Testis (tissue), 3 donors: ENCODE results near the gene ARSD. TPM values are rescaled to one million over a fixed set of nuclear protein-coding genes. Genes with fewer than 3 reads are reported as not detected.
A peak's percentile ranks its signal among the peaks of the same experiment; 100 is the strongest.
"Not testable (repeated sequence)": the region's sequence is repeated elsewhere in the genome, so short reads cannot be mapped to it uniquely, and the experiment has no call there.

Experiments used
- DNase-seq: peaks from one replicate; pipeline ENCODE4 v3.0.0-alpha.2; 2019
- H3K27ac ChIP-seq, 2 donors: fragments of 200-600 bp; sonication (generic); one replicate each; pipeline ENCODE4 v1.5.1; 2019
- H3K27me3 ChIP-seq: fragments of 200-600 bp; sonication (generic); one replicate; pipeline ENCODE4 v1.5.1; 2019
- H3K36me3 ChIP-seq: fragments of 200-600 bp; sonication (generic); one replicate; pipeline ENCODE4 v1.5.1; 2017; ENCODE audit warnings: low read depth; ENCODE audit errors: missing control alignments
- H3K4me1 ChIP-seq: fragments of 200-600 bp; sonication (generic); one replicate; pipeline ENCODE4 v1.5.1; 2019
- H3K4me3 ChIP-seq, 2 donors: fragments of 200-600 bp; sonication (generic); one replicate each; pipeline ENCODE4 v1.5.1; 2017 to 2019
- H3K9me3 ChIP-seq: fragments of 200-600 bp; sonication (generic); one replicate; pipeline ENCODE4 v1.5.1; 2017
- POLR2A ChIP-seq: fragments of 450-650 bp; IDR thresholded peaks from one replicate; pipeline ENCODE4 v1.6.1; 2017; ENCODE audit warnings: antibody characterized with exemption, mild to moderate bottlenecking, moderate library complexity
- WGBS, 2 donors: methylation state at CpG; one replicate each; pipeline ENCODE4 v1.1.5; 2018; 5-methylcytosine and 5-hydroxymethylcytosine counted together
- intact Hi-C: fragments of 100-400 bp; cut with DNase I; formaldehyde crosslinking; loops from one replicate; pipeline ENCODE4 v1.15.1; 2023; ENCODE audit warnings: low total_unique reads
- polyA plus RNA-seq: library from polyadenylated mRNA; stranded (reverse); fragments of 350-450 nt; fragmentation: Illumina TruSeq; extraction: RNeasy Lipid Tissue Mini Kit (QIAGEN cat#74804); gene quantifications from one replicate; pipeline ENCODE4 v1.2.3, GENCODE V29; 2014; ENCODE audit warnings: low read depth, low replicate concordance; ENCODE audit not compliant: insufficient read depth
- total RNA-seq, 2 donors: library from RNA; depleted of rRNA; stranded (reverse); fragments of >200 nt; gene quantifications; one replicate each; pipeline ENCODE4 v1.2.3, GENCODE V29; 2016
- TF ChIP-seq, protein P1 (sequence below), 3 experiments: fragments of 450-650 bp in 2 of 3; fragments of 200-600 bp in 1 of 3; sonication (generic) in 1 of 3; IDR thresholded peaks; one replicate each; pipeline ENCODE4 v1.5.1; 2016 to 2019; ENCODE audit warnings: antibody characterized with exemption in 3 of 3, mild to moderate bottlenecking in 2 of 3, moderate library complexity in 1 of 3

ARSD gene
- total and polyA plus RNA-seq, 3 donors from 2014 or later, result 14.6 to 37.0 (median 25.4) TPM

DNA sequence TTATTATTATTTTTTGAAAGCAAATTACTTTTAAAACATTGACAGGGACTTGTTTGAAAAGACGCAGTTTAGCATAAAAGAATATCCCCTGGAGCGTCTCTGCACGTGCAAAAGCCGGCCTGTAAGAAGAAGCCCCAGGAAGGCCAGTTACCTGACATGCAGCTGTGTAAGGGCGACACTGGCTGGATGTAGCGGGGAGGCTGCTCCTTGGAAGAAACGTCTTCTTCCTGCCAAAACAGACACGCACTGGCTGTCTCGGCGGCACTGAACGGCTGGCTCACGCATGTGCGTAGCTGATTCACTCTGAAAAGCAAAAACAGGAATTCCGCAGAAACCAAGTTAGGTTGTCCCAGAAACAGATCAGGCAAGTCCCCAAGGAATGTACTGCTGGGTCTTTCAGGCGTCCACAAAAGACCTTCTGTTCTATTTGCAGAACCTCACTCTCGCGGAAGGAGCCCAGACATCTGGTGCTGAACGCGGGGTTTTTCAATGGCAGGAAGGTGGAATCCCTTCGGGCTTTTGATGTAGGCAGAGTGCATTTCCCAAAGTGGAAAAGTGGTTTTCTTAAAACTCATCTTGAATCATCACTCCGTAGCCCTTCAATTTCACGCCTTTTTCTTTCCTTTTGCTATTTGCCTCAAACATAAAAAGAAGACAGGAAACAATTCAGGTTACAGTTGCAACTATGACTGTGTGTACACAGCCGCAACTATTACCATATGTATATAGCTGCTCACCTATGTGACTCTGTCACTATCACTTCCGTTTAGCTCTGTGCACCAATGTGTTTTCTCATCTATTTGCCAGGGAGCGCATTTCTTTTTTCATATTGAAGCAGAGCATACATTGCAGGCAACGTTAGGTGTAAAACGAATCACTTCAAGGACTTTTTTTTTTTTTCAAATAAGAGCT lies 39.1 kb upstream of the ARSD start:
- Histone ChIP-seq H3K27me3 (no peaks in the 10 kb centered on the region), H3K27ac (no peak overlapping the region), H3K36me3 (no peaks in the 10 kb centered on the region), H3K4me1 (no peaks in the 10 kb centered on the region), H3K9me3 (no peaks in the 10 kb centered on the region), H3K4me3 (no peak overlapping the region)
- intact Hi-C loops, result no loop called here
- DNase-seq, result peak; percentile 13
- WGBS, 2 donors, result 46% methylated on average over 15 to 24 of the region's 27 CpGs
- TF ChIP-seq, protein P1, sequence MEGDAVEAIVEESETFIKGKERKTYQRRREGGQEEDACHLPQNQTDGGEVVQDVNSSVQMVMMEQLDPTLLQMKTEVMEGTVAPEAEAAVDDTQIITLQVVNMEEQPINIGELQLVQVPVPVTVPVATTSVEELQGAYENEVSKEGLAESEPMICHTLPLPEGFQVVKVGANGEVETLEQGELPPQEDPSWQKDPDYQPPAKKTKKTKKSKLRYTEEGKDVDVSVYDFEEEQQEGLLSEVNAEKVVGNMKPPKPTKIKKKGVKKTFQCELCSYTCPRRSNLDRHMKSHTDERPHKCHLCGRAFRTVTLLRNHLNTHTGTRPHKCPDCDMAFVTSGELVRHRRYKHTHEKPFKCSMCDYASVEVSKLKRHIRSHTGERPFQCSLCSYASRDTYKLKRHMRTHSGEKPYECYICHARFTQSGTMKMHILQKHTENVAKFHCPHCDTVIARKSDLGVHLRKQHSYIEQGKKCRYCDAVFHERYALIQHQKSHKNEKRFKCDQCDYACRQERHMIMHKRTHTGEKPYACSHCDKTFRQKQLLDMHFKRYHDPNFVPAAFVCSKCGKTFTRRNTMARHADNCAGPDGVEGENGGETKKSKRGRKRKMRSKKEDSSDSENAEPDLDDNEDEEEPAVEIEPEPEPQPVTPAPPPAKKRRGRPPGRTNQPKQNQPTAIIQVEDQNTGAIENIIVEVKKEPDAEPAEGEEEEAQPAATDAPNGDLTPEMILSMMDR (IDR thresholded peaks at IDR 0.05), result no peak
- TF ChIP-seq POLR2A, result no peak

DNA sequence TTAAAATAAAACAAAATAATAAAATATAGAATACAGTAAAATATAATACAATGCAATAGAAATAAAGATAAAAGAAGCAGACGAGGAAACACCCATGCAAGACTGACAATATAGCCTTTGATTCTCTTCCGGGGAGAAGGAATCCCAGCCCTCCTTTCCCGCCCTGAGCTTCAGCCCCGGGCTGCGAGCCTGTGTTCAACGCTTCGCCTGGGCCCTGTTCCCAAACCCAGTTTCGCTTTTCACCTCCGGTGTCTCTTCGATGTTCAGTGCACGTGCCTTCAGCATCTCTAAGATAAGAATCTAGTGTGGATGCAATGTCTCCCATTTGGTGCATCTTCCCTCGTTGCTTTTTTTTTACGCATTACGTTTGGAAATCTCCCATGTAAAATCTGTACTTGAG lies 38.4 kb upstream of the ARSD start:
- Histone ChIP-seq H3K27me3 (no peaks in the 10 kb centered on the region), H3K4me3 (no peak overlapping the region), H3K4me1 (no peaks in the 10 kb centered on the region), H3K9me3 (no peaks in the 10 kb centered on the region), H3K36me3 (no peaks in the 10 kb centered on the region), H3K27ac (no peak overlapping the region)
- intact Hi-C loops, result no loop called here
- no peak for TF ChIP-seq POLR2A
- TF ChIP-seq, protein P1 (IDR thresholded peaks at IDR 0.05), result no peak
- DNase-seq, result no peak
- WGBS, 2 donors, result 40 to 50% methylated on average over 14 of the region's 14 CpGs

DNA sequence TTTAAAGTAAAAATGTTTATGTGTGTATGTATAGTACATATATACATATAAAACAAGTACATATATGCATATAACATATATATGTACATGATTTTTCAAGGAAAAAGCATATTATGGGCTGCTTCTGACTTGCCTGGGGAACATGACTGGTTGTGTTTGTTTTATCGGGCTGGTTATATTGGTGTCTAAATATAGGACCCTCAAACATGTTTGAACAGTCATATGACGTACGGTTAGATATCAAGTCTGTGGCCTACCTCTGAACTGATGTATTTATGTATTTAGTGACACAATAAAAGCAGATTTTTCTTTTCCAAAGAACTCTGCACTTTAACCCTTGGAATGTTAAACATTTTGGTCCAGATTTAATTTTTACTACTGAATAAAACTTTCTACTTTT lies 37.9 kb upstream of the ARSD start:
- Histone ChIP-seq H3K27me3 (no peaks in the 10 kb centered on the region), H3K4me1 (no peaks in the 10 kb centered on the region), H3K4me3 (no peak overlapping the region), H3K27ac (no peak overlapping the region), H3K36me3 (no peaks in the 10 kb centered on the region), H3K9me3 (no peaks in the 10 kb centered on the region)
- intact Hi-C loops, result no loop called here
- 65 to 82% methylated on average over 3 of the region's 3 CpGs for WGBS, 2 donors
- DNase-seq, result no peak
- TF ChIP-seq, protein P1 (IDR thresholded peaks at IDR 0.05), result no peak
- TF ChIP-seq POLR2A, result no peak

DNA sequence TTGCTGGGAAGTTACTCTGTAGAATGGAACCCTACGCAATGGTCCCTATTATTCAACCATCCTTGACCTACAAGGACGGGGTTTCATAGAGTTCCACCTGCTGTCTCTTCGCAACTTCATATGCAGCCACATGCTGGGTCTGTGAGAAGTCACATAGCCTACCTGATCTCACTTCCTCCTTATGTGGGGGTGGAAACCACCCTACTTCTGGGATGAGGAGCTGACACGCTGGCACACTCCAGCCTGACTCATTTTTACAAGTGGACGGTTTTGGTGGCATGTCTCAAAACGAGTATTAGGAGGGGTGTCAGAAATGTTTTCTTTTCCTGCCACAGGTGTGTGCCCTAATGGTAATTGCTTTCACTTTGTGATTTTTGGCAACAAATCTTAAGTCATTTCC lies 36.8 kb upstream of the ARSD start:
- H3K9me3 ChIP-seq, result no peaks in the 10 kb centered on the region
- H3K27ac ChIP-seq, result no peak overlapping the region
- WGBS, 2 donors, result 83 to 89% methylated on average over 6 of the region's 6 CpGs
- intact Hi-C loops, result no loop called here
- no peaks in the 10 kb centered on the region for H3K27me3 ChIP-seq
- H3K4me3 ChIP-seq, result no peak overlapping the region
- TF ChIP-seq POLR2A, result no peak
- TF ChIP-seq, protein P1 (IDR thresholded peaks at IDR 0.05), result no peak
- H3K36me3 ChIP-seq, result no peaks in the 10 kb centered on the region
- no peak for DNase-seq
- no peaks in the 10 kb centered on the region for H3K4me1 ChIP-seq

DNA sequence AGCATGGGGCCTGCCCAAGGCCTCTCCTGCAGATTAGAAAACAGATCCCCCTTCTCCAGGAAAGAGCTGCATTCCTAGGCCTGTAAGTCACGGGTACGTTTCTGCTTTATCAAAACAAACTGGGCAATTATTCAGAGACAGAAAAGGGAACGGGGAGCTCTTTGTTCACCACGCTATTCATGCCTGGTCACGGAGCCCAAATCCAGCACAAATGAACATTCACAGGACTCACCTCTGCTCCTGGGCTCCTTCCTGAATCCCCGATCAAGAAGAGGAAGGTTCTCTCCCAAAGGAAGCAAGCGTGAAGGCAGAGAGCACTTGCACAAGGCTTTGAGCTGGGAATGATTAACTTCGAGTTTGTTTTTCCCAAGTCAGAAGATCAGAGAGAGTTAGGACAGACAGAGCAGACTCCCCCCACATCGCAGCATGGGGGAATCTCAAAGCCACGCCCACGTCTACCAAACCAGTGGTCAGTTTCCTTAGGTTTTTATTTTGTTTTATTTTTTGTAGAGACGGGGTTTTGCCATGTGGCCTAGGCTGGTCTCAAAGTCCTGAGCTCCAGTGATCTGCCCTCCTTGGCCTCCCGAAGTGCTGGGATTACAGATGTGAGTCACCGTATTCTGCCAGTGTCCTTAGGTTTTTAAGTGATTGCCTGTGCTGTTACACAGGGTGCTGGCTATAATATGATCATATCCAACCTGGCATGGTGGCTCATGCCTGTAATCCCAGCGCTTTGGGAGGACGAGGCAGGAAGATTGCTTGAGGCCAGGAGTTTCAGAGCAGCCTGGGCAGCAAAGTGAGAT lies 35.1 kb upstream of the ARSD start:
- H3K36me3 ChIP-seq, H3K27ac ChIP-seq, H3K27me3 ChIP-seq, intact Hi-C loops, H3K4me3 ChIP-seq, H3K4me1 ChIP-seq, DNase-seq, H3K9me3 ChIP-seq: not testable (repeated sequence)
- WGBS, 2 donors, result 48 to 50% methylated on average over 13 to 14 of the region's 16 CpGs

DNA sequence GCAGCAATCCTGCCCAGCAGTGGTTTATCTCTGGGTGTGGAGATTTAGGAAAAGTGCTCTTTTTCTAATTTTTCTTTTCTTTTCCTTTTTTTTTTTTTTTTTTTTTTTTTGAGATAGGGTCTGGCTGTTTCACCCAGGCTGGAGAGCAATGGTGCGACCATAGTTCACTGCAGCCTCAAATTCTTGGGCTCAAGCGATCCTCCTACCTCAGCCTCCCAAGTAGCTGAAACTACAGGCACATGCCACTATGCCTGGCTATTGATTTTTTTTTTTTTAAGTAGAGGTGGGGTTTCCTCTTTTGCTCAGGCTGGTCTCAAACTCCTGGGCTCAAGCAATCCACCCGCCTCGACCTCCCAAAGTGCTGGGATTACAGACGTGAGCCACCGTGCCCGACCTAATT lies 34.3 kb upstream of the ARSD start:
- H3K36me3 ChIP-seq, H3K9me3 ChIP-seq, intact Hi-C loops, H3K4me1 ChIP-seq, DNase-seq, H3K4me3 ChIP-seq, H3K27ac ChIP-seq, H3K27me3 ChIP-seq: not testable (repeated sequence)
- 70 to 74% methylated on average over 6 to 7 of the region's 7 CpGs for WGBS, 2 donors
